Stimulated activated CD8-positive, alpha-beta memory T cell treated with anti-CD3 and anti-CD28 coated beads, Interleukin-4, amount 100 ng/mL, for 24 hours (primary cell): Measurements from ENCODE around the gene ALOX15.
"Not testable (repeated sequence)": the region's sequence is repeated elsewhere in the genome, so short reads cannot be mapped to it uniquely, and the experiment has no call there.

Experiments used
- DNase-seq: peaks from one replicate; pipeline ENCODE4 v3.0.0-alpha.2; 2020; ENCODE audit warnings: low read depth

Gene ALOX15

GRCh38 chr17:4648741-4649140, 7.3 kb upstream of the ALOX15 start:
- no peak for DNase-seq

GRCh38 chr17:4645642-4646041, 4.2 kb upstream of the ALOX15 start:
- no peak for DNase-seq

GRCh38 chr17:4643676-4644075, 2.2 kb upstream of the ALOX15 start:
- no peak for DNase-seq

GRCh38 chr17:4642286-4642685, 808 bp upstream of the ALOX15 start:
- no peak for DNase-seq

- not testable (repeated sequence) for DNase-seq
Observed at GRCh38 chr17:4640569-4641188, 799 bp downstream of the ALOX15 start.

GRCh38 chr17:4639301-4640059, 2.0 kb downstream of the ALOX15 start:
- DNase-seq = not testable (repeated sequence)

- DNase-seq = not testable (repeated sequence)
Observed at GRCh38 chr17:4638766-4639165, 2.7 kb downstream of the ALOX15 start.

GRCh38 chr17:4636474-4637100, 4.9 kb downstream of the ALOX15 start:
- no peak for DNase-seq

GRCh38 chr17:4635823-4636375, 5.6 kb downstream of the ALOX15 start:
- no peak for DNase-seq

GRCh38 chr17:4634976-4635375, 6.5 kb downstream of the ALOX15 start:
- no peak for DNase-seq

- DNase-seq = no peak
Observed at GRCh38 chr17:4633643-4634042, 7.8 kb downstream of the ALOX15 start.

GRCh38 chr17:4632581-4632920, 8.9 kb downstream of the ALOX15 start:
- DNase-seq = no peak

GRCh38 chr17:4631836-4632580, 9.5 kb downstream of the ALOX15 start:
- DNase-seq = no peak

- no peak for DNase-seq
Observed at GRCh38 chr17:4631431-4631830, 10.0 kb downstream of the ALOX15 start.

GRCh38 chr17:4626734-4627256, 14.7 kb downstream of the ALOX15 start:
- no peak for DNase-seq

GRCh38 chr17:4625181-4625617, 16.3 kb downstream of the ALOX15 start:
- no peak for DNase-seq

- DNase-seq = not testable (repeated sequence)
Observed at GRCh38 chr17:4624451-4624911, 17.0 kb downstream of the ALOX15 start.

GRCh38 chr17:4623249-4623648, 18.2 kb downstream of the ALOX15 start:
- DNase-seq = no peak

GRCh38 chr17:4622375-4622774, 19.1 kb downstream of the ALOX15 start:
- no peak for DNase-seq

GRCh38 chr17:4620531-4621101, 20.9 kb downstream of the ALOX15 start:
- DNase-seq = no peak

- DNase-seq = no peak
Observed at GRCh38 chr17:4617590-4618351, 23.7 kb downstream of the ALOX15 start.
